Activated T-cell treated with anti-CD3 and anti-CD28 coated beads, Interleukin-2, amount 50 U/mL, for 48 hours (primary cell): ENCODE results near the gene SPATA9.

Source experiments
- DNase-seq, 2 experiments: peaks; one replicate each; pipeline ENCODE4 v3.0.0-alpha.2; 2020

Gene SPATA9

GRCh38 chr5:95613514-95613913, 69.3 kb downstream of the SPATA9 start:
- no peak for DNase-seq

- DNase-seq = no peak
Observed at GRCh38 chr5:95611396-95611795, 71.4 kb downstream of the SPATA9 start.

GRCh38 chr5:95610546-95610945, 72.2 kb downstream of the SPATA9 start:
- DNase-seq = no peak

- DNase-seq = no peak
Observed at GRCh38 chr5:95609711-95610110, 73.1 kb downstream of the SPATA9 start.
